Fibroblast of the conjunctiva (primary cell): Measurements from ENCODE around the gene USP31.

Source experiments
- DNase-seq: peaks from one replicate; pipeline ENCODE4 v3.0.0-alpha.2; 2010; ENCODE audit warnings: low read depth

The USP31 gene

GRCh38 chr16:23015580-23015979, 133.7 kb downstream of the USP31 start:
- no peak for DNase-seq

- no peak for DNase-seq
Observed at GRCh38 chr16:23014592-23014991, 134.7 kb downstream of the USP31 start.
